ENCODE data around the gene PAM. TPM values are rescaled to one million over a fixed set of nuclear protein-coding genes. Genes with fewer than 3 reads are reported as not detected.

Gene PAM
- polyA plus RNA-seq, 1 donor (not counting 4 experiments of a cell fraction or from before 2014, with no cell fraction given): 149 TPM

GRCh38 chr5:102996011-102996575 is 241.0 kb downstream of the PAM start:
- H3K4me3 ChIP-seq (ENCODE audit: control insufficient read depth in 2 of 3, extremely low read depth in 1 of 3, insufficient read depth in 2 of 3, low read depth in 1 of 3, low read length in 3 of 3): no peak overlapping the region
- no peaks in the 10 kb centered on the region for H3K79me2 ChIP-seq (ENCODE audit: control insufficient read depth, insufficient read depth, low read length)
- H2AFZ ChIP-seq (ENCODE audit: control insufficient read depth, low read length): no peak overlapping the region
- peaks cover 0 to 5% of the 10 kb centered on the region in 2 experiments for H3K36me3 ChIP-seq (ENCODE audit: control insufficient read depth in 2 of 2, extremely low read depth in 1 of 2, insufficient read depth in 2 of 2, low read length in 2 of 2)
- TF ChIP-seq CTCF (optimal IDR thresholded peaks at IDR 0.05 in 1 of 3, IDR thresholded peaks at IDR 0.05 in 1 of 3, conservative IDR thresholded peaks at IDR 0.05 in 1 of 3; ENCODE audit: extremely low read depth in 1 of 3, insufficient read depth in 2 of 3, low read length in 3 of 3): no peak
- no peak for TF ChIP-seq EZH2 (IDR thresholded peaks at IDR 0.05; ENCODE audit: low read length)
- FAIRE-seq (no peak), DNase-seq (ENCODE audit: low read depth, low spot score) (no peak)
- no peak overlapping the region for H3K27ac ChIP-seq (ENCODE audit: control insufficient read depth, insufficient read depth, low read length)
- no peaks in the 10 kb centered on the region for H3K4me1 ChIP-seq (ENCODE audit: control insufficient read depth, extremely low read depth, insufficient read depth, low read length)
- no peaks in the 10 kb centered on the region for H3K9me1 ChIP-seq (ENCODE audit: control insufficient read depth, extremely low read depth, insufficient read depth, low read length)
- H3K9ac ChIP-seq (ENCODE audit: control insufficient read depth, extremely low read depth, insufficient read depth, low read length): no peak overlapping the region
- no peak overlapping the region for H3K4me2 ChIP-seq (ENCODE audit: control insufficient read depth, extremely low read depth, insufficient read depth, low read depth, low read length)
- H3K9me3 ChIP-seq (ENCODE audit: control insufficient read depth, low read depth, low read length): no peaks in the 10 kb centered on the region
- H4K20me1 ChIP-seq (ENCODE audit: control insufficient read depth, extremely low read depth, insufficient read depth, low read length): no peaks in the 10 kb centered on the region
- dilution Hi-C loops (cut with MboI; ENCODE audit: extremely low pct_ligation_motif_present, low sequenced_read_pairs): no loop called here
- H3K27me3 ChIP-seq (ENCODE audit: control insufficient read depth, extremely low read depth, insufficient read depth, low read length): no peaks in the 10 kb centered on the region

GRCh38 chr5:102998224-102998623 is 243.1 kb downstream of the PAM start:
- Histone ChIP-seq H3K36me3 (ENCODE audit: control insufficient read depth in 2 of 2, extremely low read depth in 1 of 2, insufficient read depth in 2 of 2, low read length in 2 of 2) (peaks cover 0 to 5% of the 10 kb centered on the region in 2 experiments), H3K79me2 (ENCODE audit: control insufficient read depth, insufficient read depth, low read length) (no peaks in the 10 kb centered on the region), H2AFZ (ENCODE audit: control insufficient read depth, low read length) (no peak overlapping the region), H3K4me1 (ENCODE audit: control insufficient read depth, extremely low read depth, insufficient read depth, low read length) (no peaks in the 10 kb centered on the region), H3K9me1 (ENCODE audit: control insufficient read depth, extremely low read depth, insufficient read depth, low read length) (no peaks in the 10 kb centered on the region), H3K9ac (ENCODE audit: control insufficient read depth, extremely low read depth, insufficient read depth, low read length) (no peak overlapping the region), H3K4me3 (ENCODE audit: control insufficient read depth in 2 of 3, extremely low read depth in 1 of 3, insufficient read depth in 2 of 3, low read depth in 1 of 3, low read length in 3 of 3) (no peak overlapping the region), H3K27me3 (ENCODE audit: control insufficient read depth, extremely low read depth, insufficient read depth, low read length) (no peaks in the 10 kb centered on the region), H3K9me3 (ENCODE audit: control insufficient read depth, low read depth, low read length) (no peaks in the 10 kb centered on the region), H4K20me1 (ENCODE audit: control insufficient read depth, extremely low read depth, insufficient read depth, low read length) (no peaks in the 10 kb centered on the region), H3K4me2 (ENCODE audit: control insufficient read depth, extremely low read depth, insufficient read depth, low read depth, low read length) (no peak overlapping the region), H3K27ac (ENCODE audit: control insufficient read depth, insufficient read depth, low read length) (no peak overlapping the region)
- no peak for DNase-seq (ENCODE audit: low read depth, low spot score)
- dilution Hi-C loops (cut with MboI; ENCODE audit: extremely low pct_ligation_motif_present, low sequenced_read_pairs): no loop called here
- no peak for FAIRE-seq
- TF ChIP-seq CTCF (optimal IDR thresholded peaks at IDR 0.05 in 1 of 3, IDR thresholded peaks at IDR 0.05 in 1 of 3, conservative IDR thresholded peaks at IDR 0.05 in 1 of 3; ENCODE audit: extremely low read depth in 1 of 3, insufficient read depth in 2 of 3, low read length in 3 of 3) (no peak), EZH2 (IDR thresholded peaks at IDR 0.05; ENCODE audit: low read length) (no peak)
